Epithelial cell of umbilical artery (primary cell): Measurements from ENCODE around the gene VPS35. TPM values are rescaled to one million over a fixed set of nuclear protein-coding genes. Genes with fewer than 3 reads are reported as not detected.

Experiments used
- total RNA-seq: library from RNA; depleted of rRNA; stranded (reverse); fragments of >200 nt; gene quantifications from 2 replicates; pipeline ENCODE4 v1.2.3, GENCODE V29; 2014

Gene VPS35
- total RNA-seq = 99.7 and 118 TPM in 2 replicates

GRCh38 chr16:46688654-46689364 lies at the start of gene VPS35:
Gene VPS35 (minus strand): TSS chr16:46689178. CDS start chr16:46689133, 45 bp downstream.

GRCh38 chr16:46689365-46690280 lies 645 bp upstream of the VPS35 start, which contains the start of gene ORC6:
Gene ORC6 (plus strand): TSS chr16:46689659. CDS start chr16:46689706, 47 bp downstream.

GRCh38 chr16:46621006-46621933 lies 67.7 kb downstream of the VPS35 start, which contains the start of gene SHCBP1:
Gene SHCBP1 (minus strand): TSS chr16:46621379. CDS start chr16:46621359, 20 bp downstream.

Other genes starting within 250 kb of the VPS35 start
- gene SHCBP1, start 67.8 kb downstream of the VPS35 start, total RNA-seq = 27.0 and 33.0 TPM in 2 replicates
- gene ORC6, start 481 bp upstream of the VPS35 start, total RNA-seq = 15.3 and 21.3 TPM in 2 replicates
- under 0.01 and 0.30 TPM in 2 replicates for gene MYLK3, start 59.2 kb upstream of the VPS35 start, total RNA-seq
- gene C16orf87, start 142.0 kb upstream of the VPS35 start, total RNA-seq = 8.1 and 13.7 TPM in 2 replicates
- gene GPT2, start 195.2 kb upstream of the VPS35 start, total RNA-seq = 11.0 and 25.7 TPM in 2 replicates